ENCODE results near the gene ACTN4.
A peak's percentile ranks its signal among the peaks of the same experiment; 100 is the strongest.

DNA sequence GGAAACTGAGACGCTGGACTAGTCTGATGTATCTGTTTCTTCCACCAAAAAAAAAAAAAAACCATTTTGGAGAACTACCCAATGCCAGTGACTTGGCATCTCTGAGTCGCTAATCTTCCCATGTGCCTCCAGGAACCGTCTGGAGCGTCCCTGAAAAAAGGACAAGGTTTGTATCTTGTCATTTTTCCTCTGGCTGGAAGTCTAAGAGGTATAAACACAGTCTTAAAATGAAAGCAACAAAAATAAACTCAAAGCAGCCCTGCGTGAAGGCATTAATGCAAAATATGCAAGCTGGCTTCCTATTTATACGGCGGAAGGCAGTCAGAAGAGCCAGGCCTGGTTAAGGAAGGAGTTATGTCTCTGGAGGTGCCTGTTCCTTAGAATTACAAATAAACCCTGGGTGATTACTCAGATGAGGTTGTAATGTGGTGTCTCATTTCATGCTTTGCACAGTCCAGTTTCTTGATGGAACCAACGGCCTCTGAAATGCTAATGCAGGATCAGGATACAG lies 20.3 kb downstream of the ACTN4 start:
- TF ChIP-seq, protein P1, sequence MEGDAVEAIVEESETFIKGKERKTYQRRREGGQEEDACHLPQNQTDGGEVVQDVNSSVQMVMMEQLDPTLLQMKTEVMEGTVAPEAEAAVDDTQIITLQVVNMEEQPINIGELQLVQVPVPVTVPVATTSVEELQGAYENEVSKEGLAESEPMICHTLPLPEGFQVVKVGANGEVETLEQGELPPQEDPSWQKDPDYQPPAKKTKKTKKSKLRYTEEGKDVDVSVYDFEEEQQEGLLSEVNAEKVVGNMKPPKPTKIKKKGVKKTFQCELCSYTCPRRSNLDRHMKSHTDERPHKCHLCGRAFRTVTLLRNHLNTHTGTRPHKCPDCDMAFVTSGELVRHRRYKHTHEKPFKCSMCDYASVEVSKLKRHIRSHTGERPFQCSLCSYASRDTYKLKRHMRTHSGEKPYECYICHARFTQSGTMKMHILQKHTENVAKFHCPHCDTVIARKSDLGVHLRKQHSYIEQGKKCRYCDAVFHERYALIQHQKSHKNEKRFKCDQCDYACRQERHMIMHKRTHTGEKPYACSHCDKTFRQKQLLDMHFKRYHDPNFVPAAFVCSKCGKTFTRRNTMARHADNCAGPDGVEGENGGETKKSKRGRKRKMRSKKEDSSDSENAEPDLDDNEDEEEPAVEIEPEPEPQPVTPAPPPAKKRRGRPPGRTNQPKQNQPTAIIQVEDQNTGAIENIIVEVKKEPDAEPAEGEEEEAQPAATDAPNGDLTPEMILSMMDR (IDR thresholded peaks at IDR 0.05): no peak
- peak in 1 of 2 donors; percentile 17 for TF ChIP-seq POLR2A (IDR thresholded peaks at IDR 0.05)
